GM19043 (cell line): ENCODE data around the gene LAMB4.
"Not testable (repeated sequence)": the region's sequence is repeated elsewhere in the genome, so short reads cannot be mapped to it uniquely, and the experiment has no call there.

ENCODE experiments used
- ATAC-seq: cut with Tn5 transposase; IDR thresholded peaks from one replicate; pipeline ENCODE4 v1.9.1; 2021; ENCODE audit warnings: low read depth; ENCODE audit not compliant: unreplicated experiment

Gene LAMB4

GRCh38 chr7:108051454-108051853 is 78.7 kb downstream of the LAMB4 start:
- no peak for ATAC-seq

GRCh38 chr7:108049962-108050361 is 80.2 kb downstream of the LAMB4 start:
- no peak for ATAC-seq

GRCh38 chr7:108048422-108048821 is 81.7 kb downstream of the LAMB4 start:
- ATAC-seq, result no peak

GRCh38 chr7:108046952-108047506 is 83.1 kb downstream of the LAMB4 start:
- no peak for ATAC-seq

- ATAC-seq, result no peak
These were observed 84.5 kb downstream of the LAMB4 start for GRCh38 chr7:108045669-108046068.

- no peak for ATAC-seq
These were observed 85.0 kb downstream of the LAMB4 start for GRCh38 chr7:108045154-108045553.

- no peak for ATAC-seq
These were observed 85.8 kb downstream of the LAMB4 start for GRCh38 chr7:108044345-108044744.

- ATAC-seq, result no peak
These were observed 91.2 kb downstream of the LAMB4 start for GRCh38 chr7:108038986-108039385.

GRCh38 chr7:108037741-108038140 is 92.4 kb downstream of the LAMB4 start:
- ATAC-seq, result no peak

GRCh38 chr7:108037140-108037539 is 93.0 kb downstream of the LAMB4 start:
- ATAC-seq, result no peak

- no peak for ATAC-seq
These were observed 95.6 kb downstream of the LAMB4 start for GRCh38 chr7:108034586-108034985.

- no peak for ATAC-seq
These were observed 96.2 kb downstream of the LAMB4 start for GRCh38 chr7:108033776-108034497.

- ATAC-seq, result not testable (repeated sequence)
These were observed 96.9 kb downstream of the LAMB4 start for GRCh38 chr7:108033309-108033708.

- no peak for ATAC-seq
These were observed 99.6 kb downstream of the LAMB4 start for GRCh38 chr7:108030516-108030915.

- no peak for ATAC-seq
These were observed 101.1 kb downstream of the LAMB4 start for GRCh38 chr7:108029034-108029433.

- ATAC-seq, result no peak
These were observed 102.0 kb downstream of the LAMB4 start for GRCh38 chr7:108028111-108028510.

GRCh38 chr7:108027239-108027638 is 102.9 kb downstream of the LAMB4 start:
- ATAC-seq, result no peak

GRCh38 chr7:108026647-108027046 is 103.5 kb downstream of the LAMB4 start:
- ATAC-seq, result no peak

GRCh38 chr7:108026116-108026515 is 104.0 kb downstream of the LAMB4 start:
- no peak for ATAC-seq

GRCh38 chr7:108024538-108024937 is 105.6 kb downstream of the LAMB4 start:
- no peak for ATAC-seq

GRCh38 chr7:108020585-108020984 is 109.6 kb downstream of the LAMB4 start:
- ATAC-seq, result no peak

- no peak for ATAC-seq
These were observed 111.5 kb downstream of the LAMB4 start for GRCh38 chr7:108018668-108019067.
